ENCODE data around the gene SMIM8.

- TF ChIP-seq POLR2A (IDR thresholded peaks at IDR 0.05) (no peak), CTCF (IDR thresholded peaks at IDR 0.05) (no peak)
These were observed 11.3 kb downstream of the SMIM8 start for GRCh38 chr6:87333591-87334181.

All from body of pancreas (tissue), 4 donors.